Measurements from ENCODE around the gene SLC7A11. TPM values are rescaled to one million over a fixed set of nuclear protein-coding genes. Genes with fewer than 3 reads are reported as not detected.

SLC7A11 gene
- polyA plus RNA-seq, 1 donor from 2014 or later = 0.46 TPM

GRCh38 chr4:138290805-138291204, 48.7 kb upstream of the SLC7A11 start:
- Histone ChIP-seq H3K79me2 (replicated peaks; ENCODE audit: insufficient read depth, low read length) (no peaks in the 10 kb centered on the region), H3K9ac (ENCODE audit: low read length) (no peak overlapping the region), H3K9me3 (ENCODE audit: low read length) (no peaks in the 10 kb centered on the region), H4K20me1 (ENCODE audit: insufficient read depth) (no peaks in the 10 kb centered on the region), H3K27me3 (ENCODE audit: insufficient read depth, low read depth, low read length) (no peaks in the 10 kb centered on the region), H3F3A (ENCODE audit: insufficient read depth, low read length, poor library complexity, severe bottlenecking) (no peaks in the 10 kb centered on the region), H3K27ac (ENCODE audit: low read length) (no peak overlapping the region), H3K4me3 (ENCODE audit: low read length) (no peak overlapping the region), H3K36me3 (ENCODE audit: insufficient read depth, low read length) (no peaks in the 10 kb centered on the region), H3K9me2 (ENCODE audit: insufficient read depth, low read length) (no peaks in the 10 kb centered on the region), H2AFZ (ENCODE audit: low read depth, low read length) (no peak overlapping the region), H3K4me2 (ENCODE audit: low read length) (no peak overlapping the region)
- no peak for TF ChIP-seq REST (IDR thresholded peaks at IDR 0.05; ENCODE audit: borderline replicate concordance)
- no peak for TF ChIP-seq EZH2 (IDR thresholded peaks at IDR 0.05; ENCODE audit: borderline replicate concordance, insufficient read depth, low read length, poor library complexity, severe bottlenecking)
- TF ChIP-seq RAD21 (conservative IDR thresholded peaks at IDR 0.05) = no peak
- TF ChIP-seq POLR2AphosphoS5 (IDR thresholded peaks at IDR 0.05) = no peak
- no peak for TF ChIP-seq SMC3 (conservative IDR thresholded peaks at IDR 0.05; ENCODE audit: poor library complexity)
- TF ChIP-seq TAF1 (IDR thresholded peaks at IDR 0.05; ENCODE audit: low read depth) = no peak
- TF ChIP-seq MXI1 (conservative IDR thresholded peaks at IDR 0.05; ENCODE audit: poor library complexity, severe bottlenecking) = no peak
- TF ChIP-seq CTCF (IDR thresholded peaks at IDR 0.05; ENCODE audit: poor library complexity, severe bottlenecking) = no peak
- TF ChIP-seq EP300 (conservative IDR thresholded peaks at IDR 0.05; ENCODE audit: poor library complexity, severe bottlenecking) = no peak

- TF ChIP-seq CTCF (IDR thresholded peaks at IDR 0.05; ENCODE audit: poor library complexity, severe bottlenecking) = no peak
- TF ChIP-seq REST (IDR thresholded peaks at IDR 0.05; ENCODE audit: borderline replicate concordance) = no peak
- TF ChIP-seq MXI1 (conservative IDR thresholded peaks at IDR 0.05; ENCODE audit: poor library complexity, severe bottlenecking) = no peak
- no peak for TF ChIP-seq SMC3 (conservative IDR thresholded peaks at IDR 0.05; ENCODE audit: poor library complexity)
- no peak for TF ChIP-seq EZH2 (IDR thresholded peaks at IDR 0.05; ENCODE audit: borderline replicate concordance, insufficient read depth, low read length, poor library complexity, severe bottlenecking)
- no peak for TF ChIP-seq EP300 (conservative IDR thresholded peaks at IDR 0.05; ENCODE audit: poor library complexity, severe bottlenecking)
- no peak for TF ChIP-seq POLR2AphosphoS5 (IDR thresholded peaks at IDR 0.05)
- no peak for TF ChIP-seq RAD21 (conservative IDR thresholded peaks at IDR 0.05)
- no peak for TF ChIP-seq TAF1 (IDR thresholded peaks at IDR 0.05; ENCODE audit: low read depth)
- Histone ChIP-seq H3K27me3 (ENCODE audit: insufficient read depth, low read depth, low read length) (no peaks in the 10 kb centered on the region), H2AFZ (ENCODE audit: low read depth, low read length) (no peak overlapping the region), H3K9me3 (ENCODE audit: low read length) (no peaks in the 10 kb centered on the region), H3K27ac (ENCODE audit: low read length) (no peak overlapping the region), H3F3A (ENCODE audit: insufficient read depth, low read length, poor library complexity, severe bottlenecking) (no peaks in the 10 kb centered on the region), H3K9ac (ENCODE audit: low read length) (no peak overlapping the region), H3K36me3 (ENCODE audit: insufficient read depth, low read length) (no peaks in the 10 kb centered on the region), H3K9me2 (ENCODE audit: insufficient read depth, low read length) (no peaks in the 10 kb centered on the region), H3K79me2 (replicated peaks; ENCODE audit: insufficient read depth, low read length) (no peaks in the 10 kb centered on the region), H4K20me1 (ENCODE audit: insufficient read depth) (no peaks in the 10 kb centered on the region), H3K4me3 (ENCODE audit: low read length) (no peak overlapping the region), H3K4me2 (ENCODE audit: low read length) (no peak overlapping the region)
Measured at GRCh38 chr4:138279286-138279685, 37.1 kb upstream of the SLC7A11 start.
